Measurements from ENCODE around the gene MYBPH. TPM values are rescaled to one million over a fixed set of nuclear protein-coding genes. Genes with fewer than 3 reads are reported as not detected.

Gene MYBPH
- total RNA-seq, 1 experiment from 2014 or later: not detected

GRCh38 chr1:203214871-203215270 lies 39.2 kb upstream of the MYBPH start:
- ChIA-PET CTCF (interaction anchor here (2.3 to 4.2 kb wide), 2 partner anchors 97 to 175 kb away, joined by 21 to 65 read pairs; no protein-coding TSS in a partner anchor), POLR2A (ENCODE audit: low non-redundant PET) (no interaction called here)
- Histone ChIP-seq H3K9me3 (ENCODE audit: low read depth, low read length, poor library complexity, severe bottlenecking) (no peaks in the 10 kb centered on the region), H3K4me1 (ENCODE audit: insufficient read depth, low read length, poor library complexity, severe bottlenecking) (no peaks in the 10 kb centered on the region), H3K27ac (ENCODE audit: low read depth, low read length, poor library complexity, severe bottlenecking) (no peak overlapping the region), H3K27me3 (replicated peaks; ENCODE audit: insufficient read depth, low read depth, low read length, poor library complexity) (no peaks in the 10 kb centered on the region), H3K36me3 (ENCODE audit: insufficient read depth, low read length, poor library complexity, severe bottlenecking) (no peaks in the 10 kb centered on the region), H3K4me3 (ENCODE audit: low read depth, low read length, poor library complexity, severe bottlenecking) (no peak overlapping the region)
- no TSS peak for BruUV-seq (replicated peaks)
- DNase-seq (ENCODE audit: low spot score): no peak
- TF ChIP-seq EZH2 (IDR thresholded peaks at IDR 0.05; ENCODE audit: borderline replicate concordance, low read depth, low read length, poor library complexity, severe bottlenecking) (no peak), CTCF (conservative IDR thresholded peaks at IDR 0.05; ENCODE audit: low read depth, low read length) (no peak)
- intact Hi-C loops (cut with micrococcal nuclease; ENCODE audit: unreplicated experiment): no loop called here

- DNase-seq (ENCODE audit: low spot score): no peak
- TF ChIP-seq CTCF (conservative IDR thresholded peaks at IDR 0.05; ENCODE audit: low read depth, low read length): no peak
- no peak for TF ChIP-seq EZH2 (IDR thresholded peaks at IDR 0.05; ENCODE audit: borderline replicate concordance, low read depth, low read length, poor library complexity, severe bottlenecking)
- no peak overlapping the region for H3K27ac ChIP-seq (ENCODE audit: low read depth, low read length, poor library complexity, severe bottlenecking)
- no peaks in the 10 kb centered on the region for H3K27me3 ChIP-seq (replicated peaks; ENCODE audit: insufficient read depth, low read depth, low read length, poor library complexity)
- H3K36me3 ChIP-seq (ENCODE audit: insufficient read depth, low read length, poor library complexity, severe bottlenecking): no peaks in the 10 kb centered on the region
- no peaks in the 10 kb centered on the region for H3K9me3 ChIP-seq (ENCODE audit: low read depth, low read length, poor library complexity, severe bottlenecking)
- ChIA-PET POLR2A (ENCODE audit: low non-redundant PET) (no interaction called here), CTCF (no interaction called here)
- BruUV-seq (replicated peaks): no TSS peak
- H3K4me1 ChIP-seq (ENCODE audit: insufficient read depth, low read length, poor library complexity, severe bottlenecking): no peaks in the 10 kb centered on the region
- intact Hi-C loops (cut with micrococcal nuclease; ENCODE audit: unreplicated experiment): no loop called here
- H3K4me3 ChIP-seq (ENCODE audit: low read depth, low read length, poor library complexity, severe bottlenecking): no peak overlapping the region
Measured at GRCh38 chr1:203213126-203213525, 37.5 kb upstream of the MYBPH start.

GRCh38 chr1:203211812-203212211 lies 36.2 kb upstream of the MYBPH start:
- intact Hi-C loops (cut with micrococcal nuclease; ENCODE audit: unreplicated experiment): no loop called here

More at GRCh38 chr1:203211812-203212211, 36.2 kb upstream of the MYBPH start:
- CTCF ChIA-PET: no interaction called here
- H3K4me1 ChIP-seq (ENCODE audit: insufficient read depth, low read length, poor library complexity, severe bottlenecking): peaks cover 4% of the 10 kb centered on the region
- no peak for TF ChIP-seq CTCF (conservative IDR thresholded peaks at IDR 0.05; ENCODE audit: low read depth, low read length)
- TF ChIP-seq EZH2 (IDR thresholded peaks at IDR 0.05; ENCODE audit: borderline replicate concordance, low read depth, low read length, poor library complexity, severe bottlenecking): no peak
- no peak overlapping the region for H3K4me3 ChIP-seq (ENCODE audit: low read depth, low read length, poor library complexity, severe bottlenecking)
- no peak for DNase-seq (ENCODE audit: low spot score)
- no peaks in the 10 kb centered on the region for H3K36me3 ChIP-seq (ENCODE audit: insufficient read depth, low read length, poor library complexity, severe bottlenecking)
- H3K27ac ChIP-seq (ENCODE audit: low read depth, low read length, poor library complexity, severe bottlenecking): no peak overlapping the region
- no TSS peak for BruUV-seq (replicated peaks)
- no peaks in the 10 kb centered on the region for H3K9me3 ChIP-seq (ENCODE audit: low read depth, low read length, poor library complexity, severe bottlenecking)
- POLR2A ChIA-PET (ENCODE audit: low non-redundant PET): no interaction called here
- H3K27me3 ChIP-seq (replicated peaks; ENCODE audit: insufficient read depth, low read depth, low read length, poor library complexity): no peaks in the 10 kb centered on the region
